Hepatic stellate cell (primary cell): ENCODE measurements around the gene TBL3.

ENCODE experiments used
- DNase-seq: peaks from one replicate; pipeline ENCODE4 v3.0.0; 2011; ENCODE audit warnings: low spot score

TBL3 gene

DNA sequence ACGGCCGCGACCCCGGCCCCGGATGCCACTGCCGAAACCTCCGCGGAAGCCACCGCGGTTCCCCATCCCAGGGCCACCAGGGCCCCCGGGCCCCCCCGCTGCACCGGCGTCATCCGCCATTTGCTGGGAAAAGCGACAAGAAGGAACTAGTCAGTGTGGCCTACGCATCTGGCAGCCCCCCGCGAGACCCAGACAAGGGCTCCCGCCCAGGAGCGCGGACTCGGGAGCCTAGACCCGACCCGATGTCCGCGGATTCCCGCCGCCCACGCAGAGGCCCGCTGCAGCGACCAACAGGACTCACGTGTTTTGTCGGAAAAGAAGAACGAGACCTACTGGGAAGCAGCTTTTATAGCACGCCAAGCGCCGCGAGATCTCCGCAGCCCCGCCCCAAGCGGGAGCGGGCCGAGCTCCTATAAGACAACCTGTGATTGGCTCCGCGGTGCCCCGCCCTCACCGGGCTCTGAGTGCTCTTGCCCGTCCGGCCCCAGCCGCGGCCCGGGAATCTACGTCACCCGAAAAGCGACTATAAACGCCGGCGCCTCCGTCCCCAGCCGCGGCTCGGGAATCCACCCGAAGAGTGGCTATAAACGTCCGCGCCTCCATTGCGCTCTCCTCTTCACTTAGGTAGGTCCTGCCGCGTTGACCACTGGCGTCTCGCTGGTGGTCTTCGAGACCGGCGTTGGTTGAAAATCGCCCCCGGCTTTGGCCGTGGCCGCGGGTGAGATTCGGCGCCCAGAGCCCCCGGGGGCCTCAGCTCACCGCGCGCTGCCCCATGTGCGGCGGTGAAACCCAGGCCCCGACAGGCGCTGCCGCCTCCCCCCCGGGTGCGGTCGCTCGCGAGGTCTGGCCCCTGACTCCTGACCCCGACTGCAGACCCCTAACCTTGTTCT lies 7.1 kb upstream of the TBL3 start, which contains the start of gene RPS2:
Gene RPS2, minus strand, starts transcription at position 321 of the 890 bp plus-strand sequence. Its CDS starts 201 bp downstream, at position 120.
- DNase-seq = peak; percentile 100

DNA sequence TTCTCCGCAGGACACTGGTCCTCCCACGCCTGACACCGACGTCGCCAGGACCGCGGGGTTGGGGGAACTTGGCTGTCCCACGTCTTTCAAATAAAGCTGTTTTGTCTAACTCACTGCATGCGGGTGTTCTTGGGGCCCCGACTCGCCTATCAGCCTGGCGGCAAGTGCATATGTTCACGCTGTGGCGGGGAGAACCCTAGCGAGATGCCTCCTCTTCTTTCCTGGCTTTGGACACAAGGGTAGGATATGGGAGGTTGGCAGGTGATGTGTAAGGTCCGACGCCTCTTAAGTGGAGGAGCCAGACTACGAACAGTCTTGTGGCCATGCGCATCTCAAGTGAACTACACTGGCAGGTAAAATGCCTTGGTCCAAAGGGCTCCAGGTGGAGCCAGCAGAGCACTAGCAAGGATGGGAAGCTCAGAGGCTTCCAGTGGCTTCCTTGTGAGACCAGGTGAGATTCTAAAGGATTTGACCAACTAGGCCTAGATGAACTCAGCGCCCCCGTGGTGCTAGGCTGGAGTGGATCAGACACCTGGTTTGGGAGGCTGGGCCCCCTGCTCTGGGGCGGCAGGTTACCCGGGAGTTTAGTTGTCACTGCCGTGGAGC lies 6.4 kb upstream of the TBL3 start:
- DNase-seq = no peak

DNA sequence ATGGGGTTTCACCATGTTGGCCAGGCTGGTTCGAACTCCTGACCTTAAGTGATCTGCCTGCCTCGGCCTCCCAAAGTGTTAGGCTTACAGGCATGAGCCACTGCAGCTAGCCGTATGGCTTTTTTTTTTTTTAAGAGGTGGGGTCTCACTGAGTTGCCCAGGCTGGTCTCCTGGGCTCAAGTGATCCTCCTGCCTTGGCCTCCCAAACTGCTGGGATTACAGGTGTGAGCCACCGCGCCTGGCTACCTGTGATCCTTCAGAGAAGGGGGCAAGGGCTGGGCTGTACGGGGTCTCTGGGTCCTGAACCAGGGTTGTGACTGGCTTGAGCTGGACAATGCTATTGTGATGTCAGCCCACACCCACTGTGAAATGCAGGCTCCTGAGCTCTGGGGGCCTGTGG lies 5.4 kb upstream of the TBL3 start, which contains the start of gene RNF151:
Gene RNF151, plus strand, starts transcription at position 397 of the 400 bp plus-strand sequence. CDS start 26 bp downstream, outside the sequence.
- DNase-seq = no peak

DNA sequence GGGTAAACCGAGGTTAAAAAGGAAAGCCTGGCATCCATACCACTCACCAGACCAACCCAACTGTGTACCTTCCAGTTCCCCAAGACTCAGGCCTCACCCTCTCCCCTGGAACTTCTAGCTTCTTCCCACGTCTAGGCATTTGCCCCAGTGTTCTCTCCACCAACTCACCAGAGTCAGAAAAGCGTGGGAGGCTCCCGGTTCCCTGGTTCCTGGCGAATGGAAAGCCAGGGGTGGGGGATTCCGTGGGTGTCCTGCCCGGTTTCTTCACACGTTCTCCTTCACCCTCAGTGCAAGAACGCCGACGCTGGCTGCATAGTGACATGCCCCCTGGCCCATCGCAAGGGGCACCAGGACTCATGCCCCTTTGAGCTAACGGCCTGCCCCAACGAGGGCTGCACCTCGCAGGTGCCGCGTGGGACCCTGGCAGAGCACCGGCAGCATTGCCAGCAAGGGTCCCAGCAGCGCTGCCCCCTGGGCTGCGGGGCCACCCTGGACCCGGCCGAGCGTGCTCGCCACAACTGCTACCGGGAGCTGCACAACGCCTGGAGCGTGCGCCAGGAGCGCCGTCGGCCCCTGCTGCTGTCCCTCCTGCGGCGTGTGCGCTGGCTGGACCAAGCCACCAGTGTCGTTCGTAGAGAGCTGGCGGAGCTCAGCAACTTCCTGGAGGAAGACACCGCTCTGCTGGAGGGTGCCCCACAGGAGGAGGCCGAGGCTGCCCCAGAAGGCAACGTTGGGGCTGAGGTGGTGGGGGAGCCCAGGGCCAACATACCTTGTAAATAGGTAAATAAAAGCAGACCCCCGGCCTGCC lies 3.5 kb upstream of the TBL3 start:
- no peak for DNase-seq

DNA sequence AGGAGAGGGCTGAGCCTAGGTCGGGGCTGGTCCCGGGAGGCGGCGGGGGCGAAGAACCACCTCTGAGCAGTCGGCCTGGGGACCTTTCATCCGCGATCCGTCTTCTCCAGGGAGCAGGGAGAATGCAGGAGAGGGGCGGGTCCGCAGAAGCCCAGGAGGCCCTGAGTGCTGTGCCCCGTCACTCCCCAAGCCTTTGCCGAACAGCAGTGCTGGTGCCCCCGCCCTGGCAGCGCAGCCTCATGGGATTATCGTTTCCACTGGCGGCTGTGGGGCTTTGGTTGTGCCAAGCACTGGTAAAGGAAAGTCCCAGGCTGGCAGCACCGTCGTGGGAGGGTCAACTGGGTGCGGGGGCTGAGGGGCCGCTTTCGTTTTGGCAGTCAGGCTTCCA lies 631 bp downstream of the TBL3 start:
- peak; percentile 58 for DNase-seq

DNA sequence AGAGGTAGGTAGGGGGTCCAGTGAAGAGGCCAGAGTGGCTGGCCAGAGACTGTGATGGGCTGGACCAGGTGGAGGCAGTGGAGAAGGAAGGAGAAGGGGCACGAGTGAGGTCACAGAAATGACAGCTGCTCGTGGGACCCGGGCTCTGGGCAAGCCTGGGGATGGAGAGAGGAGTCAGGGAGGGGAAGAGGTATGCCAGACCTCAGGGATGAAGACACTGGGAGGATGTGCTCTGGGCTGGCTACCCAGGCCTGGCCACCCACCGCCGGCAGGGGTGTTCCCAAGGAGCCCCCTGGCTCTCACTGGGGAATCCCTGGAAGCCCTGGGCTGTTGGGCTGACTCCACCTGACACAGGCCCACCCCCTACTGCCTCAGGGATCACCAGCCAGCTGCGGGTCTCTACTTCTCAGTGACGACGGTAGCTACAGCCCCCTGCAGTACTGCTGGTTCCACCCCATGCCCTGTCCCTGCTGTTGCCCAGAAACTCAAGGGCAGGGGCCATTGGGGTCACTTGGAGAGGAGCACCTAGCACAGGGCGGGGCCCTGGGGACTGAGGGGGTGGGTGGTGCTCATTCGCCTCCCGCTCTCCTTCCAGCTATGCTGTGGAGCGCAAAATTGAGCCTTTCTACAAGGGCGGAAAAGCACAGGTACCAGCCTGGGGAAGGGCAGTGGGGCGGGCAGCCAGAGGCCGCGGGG lies 1.8 kb downstream of the TBL3 start:
- no peak for DNase-seq

DNA sequence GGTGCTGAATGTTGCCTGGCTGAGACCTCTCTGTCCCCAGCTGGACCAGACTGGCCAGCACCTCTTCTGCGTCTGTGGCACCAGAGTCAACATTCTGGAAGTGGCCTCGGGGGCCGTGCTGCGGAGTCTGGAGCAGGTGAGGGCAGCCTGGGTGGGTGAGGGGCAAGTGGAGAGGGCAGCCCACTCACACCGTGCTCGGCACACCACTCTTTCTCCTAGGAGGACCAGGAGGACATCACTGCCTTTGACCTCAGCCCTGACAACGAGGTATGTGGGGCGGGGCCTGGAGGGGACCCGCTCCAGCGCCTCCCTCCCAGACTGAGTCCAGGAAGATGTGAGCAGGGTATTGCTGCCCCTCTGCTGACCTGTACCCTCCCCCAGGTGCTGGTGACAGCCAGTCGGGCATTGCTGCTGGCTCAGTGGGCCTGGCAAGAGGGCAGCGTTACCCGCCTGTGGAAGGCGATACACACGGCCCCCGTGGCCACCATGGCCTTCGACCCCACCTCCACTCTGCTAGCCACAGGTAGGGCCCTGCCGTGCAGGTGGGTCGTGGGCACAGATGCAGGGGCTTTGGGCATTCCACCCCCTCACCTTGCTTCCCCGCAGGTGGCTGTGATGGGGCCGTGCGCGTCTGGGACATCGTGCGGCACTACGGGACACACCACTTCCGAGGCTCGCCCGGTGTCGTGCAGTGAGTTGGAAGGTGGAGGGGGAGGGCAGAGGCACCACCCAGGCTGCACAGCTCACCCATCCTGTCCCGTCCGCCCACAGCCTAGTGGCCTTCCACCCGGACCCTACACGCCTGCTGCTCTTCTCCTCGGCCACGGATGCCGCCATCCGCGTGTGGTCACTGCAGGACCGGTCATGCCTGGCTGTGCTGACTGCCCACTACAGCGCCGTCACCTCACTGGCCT lies 2.6 kb downstream of the TBL3 start:
- DNase-seq = no peak

DNA sequence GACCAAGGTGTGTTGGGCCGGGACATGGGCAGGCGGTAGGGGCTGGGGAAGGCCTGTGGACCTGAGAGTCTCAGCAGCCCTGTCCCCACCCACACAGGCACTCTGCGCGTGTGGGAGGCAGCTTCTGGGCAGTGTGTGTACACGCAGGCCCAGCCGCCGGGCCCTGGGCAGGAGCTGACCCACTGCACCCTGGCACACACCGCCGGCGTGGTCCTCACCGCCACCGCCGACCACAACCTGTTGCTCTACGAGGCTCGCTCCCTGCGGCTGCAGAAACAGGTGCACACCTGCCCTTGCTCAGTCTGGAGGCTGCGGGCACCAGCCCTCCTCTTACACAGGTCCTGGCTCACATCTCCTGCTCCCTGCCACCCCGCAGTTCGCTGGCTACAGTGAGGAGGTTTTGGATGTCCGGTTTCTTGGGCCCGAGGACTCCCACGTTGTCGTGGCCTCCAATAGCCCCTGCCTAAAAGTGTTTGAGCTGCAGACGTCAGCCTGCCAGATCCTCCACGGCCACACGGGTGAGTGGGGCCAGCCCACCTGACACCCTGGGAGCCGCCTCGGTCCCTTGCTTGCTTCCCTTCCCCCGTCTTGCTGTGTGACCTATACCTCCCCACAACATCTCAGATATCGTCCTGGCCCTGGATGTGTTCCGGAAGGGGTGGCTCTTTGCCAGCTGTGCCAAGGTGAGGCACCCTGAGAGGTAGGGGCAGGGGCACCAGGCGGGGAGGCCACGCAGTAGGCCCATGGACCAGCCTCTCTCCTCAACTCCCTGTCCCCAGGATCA lies 3.8 kb downstream of the TBL3 start:
- no peak for DNase-seq

DNA sequence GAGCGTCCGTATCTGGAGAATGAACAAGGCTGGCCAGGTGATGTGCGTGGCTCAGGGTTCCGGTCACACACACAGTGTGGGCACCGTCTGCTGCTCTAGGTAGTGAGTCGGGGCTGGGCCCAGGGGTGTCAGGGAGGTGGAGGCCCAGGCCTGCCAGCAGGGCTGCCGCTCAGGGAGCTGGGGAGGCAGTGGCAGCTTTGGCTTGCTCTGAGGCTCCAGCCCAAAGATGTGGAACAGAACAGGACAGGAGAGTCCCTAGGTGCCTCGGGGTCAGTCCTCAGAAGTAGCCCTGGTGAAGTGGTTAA lies 4.3 kb downstream of the TBL3 start:
- no peak for DNase-seq

DNA sequence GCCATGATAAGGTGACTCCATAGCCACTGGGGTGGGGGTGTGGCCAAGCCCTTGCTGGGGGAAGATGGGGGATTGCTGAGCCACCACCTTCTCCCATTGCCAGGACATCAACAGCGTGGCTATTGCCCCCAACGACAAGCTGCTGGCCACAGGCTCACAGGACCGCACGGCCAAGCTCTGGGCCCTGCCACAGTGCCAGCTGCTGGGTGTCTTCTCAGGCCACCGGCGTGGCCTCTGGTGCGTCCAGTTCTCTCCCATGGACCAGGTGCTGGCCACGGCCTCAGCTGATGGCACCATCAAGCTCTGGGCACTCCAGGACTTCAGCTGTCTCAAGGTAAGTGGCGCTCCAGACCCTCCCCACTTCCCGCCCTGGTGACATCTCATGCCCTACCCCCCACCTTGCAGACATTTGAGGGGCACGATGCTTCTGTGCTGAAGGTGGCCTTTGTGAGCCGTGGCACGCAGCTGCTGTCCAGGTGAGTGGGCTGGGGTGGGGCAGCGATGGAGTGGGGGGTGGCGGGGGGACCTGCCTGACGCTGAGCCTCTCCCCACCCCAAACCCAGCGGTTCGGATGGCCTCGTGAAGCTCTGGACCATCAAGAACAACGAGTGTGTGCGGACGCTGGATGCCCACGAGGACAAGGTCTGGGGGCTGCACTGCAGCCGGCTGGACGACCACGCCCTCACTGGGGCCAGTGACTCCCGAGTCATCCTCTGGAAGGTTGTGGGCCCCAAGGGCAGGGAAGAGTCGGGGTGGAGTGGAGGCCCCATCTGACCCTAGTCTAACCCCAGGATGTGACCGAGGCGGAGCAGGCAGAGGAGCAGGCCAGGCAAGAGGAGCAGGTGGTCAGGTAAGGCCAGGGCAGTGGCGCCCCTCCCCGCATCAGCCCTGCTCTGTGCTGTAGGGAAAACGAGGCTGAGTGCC lies 5.4 kb downstream of the TBL3 start:
- no peak for DNase-seq

DNA sequence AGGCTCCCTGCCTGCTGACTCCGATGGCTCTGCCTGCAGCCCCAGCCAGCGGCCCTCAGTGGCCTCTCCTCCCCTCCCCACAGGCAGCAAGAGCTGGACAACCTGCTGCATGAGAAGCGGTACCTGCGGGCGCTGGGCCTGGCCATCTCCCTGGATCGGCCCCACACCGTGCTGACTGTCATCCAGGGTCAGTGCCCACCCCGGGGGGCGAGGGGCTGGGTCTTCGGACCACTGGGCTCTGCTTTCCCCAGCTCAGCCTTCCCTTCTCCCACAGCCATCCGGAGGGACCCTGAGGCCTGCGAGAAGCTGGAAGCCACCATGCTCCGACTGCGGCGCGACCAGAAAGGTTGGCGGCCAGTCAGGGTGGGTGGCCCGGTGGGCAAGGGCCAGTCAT lies 6.0 kb downstream of the TBL3 start:
- DNase-seq = no peak

DNA sequence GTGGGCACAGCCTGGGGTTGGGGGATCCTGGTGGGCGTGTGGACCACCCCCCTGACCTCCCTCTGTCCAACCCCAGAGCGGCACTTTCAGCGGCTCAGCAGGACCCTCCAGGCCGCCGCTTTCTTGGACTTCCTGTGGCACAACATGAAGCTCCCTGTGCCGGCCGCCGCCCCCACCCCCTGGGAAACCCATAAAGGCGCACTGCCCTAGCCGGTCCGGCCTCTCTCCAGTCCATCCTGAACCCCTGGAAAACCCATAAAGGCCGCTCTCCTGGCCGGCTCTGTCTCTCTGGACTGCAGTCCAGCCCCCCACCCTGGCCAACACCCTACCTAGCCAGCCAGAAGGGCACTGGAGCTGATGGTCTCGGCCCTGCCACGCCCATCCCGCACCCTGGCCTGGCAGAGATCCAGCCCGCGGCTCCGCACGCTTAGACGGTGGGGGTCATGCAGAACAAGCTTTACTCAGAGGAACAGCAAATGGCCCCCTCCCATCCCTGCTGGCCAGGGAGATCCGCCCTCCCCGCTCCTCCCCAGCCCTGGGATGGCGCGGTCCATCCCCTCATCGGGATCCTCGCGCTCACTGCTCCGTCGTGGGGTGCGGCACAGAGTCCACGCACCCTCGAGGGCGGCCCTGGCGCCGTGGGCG lies 6.7 kb downstream of the TBL3 start:
- DNase-seq = no peak

DNA sequence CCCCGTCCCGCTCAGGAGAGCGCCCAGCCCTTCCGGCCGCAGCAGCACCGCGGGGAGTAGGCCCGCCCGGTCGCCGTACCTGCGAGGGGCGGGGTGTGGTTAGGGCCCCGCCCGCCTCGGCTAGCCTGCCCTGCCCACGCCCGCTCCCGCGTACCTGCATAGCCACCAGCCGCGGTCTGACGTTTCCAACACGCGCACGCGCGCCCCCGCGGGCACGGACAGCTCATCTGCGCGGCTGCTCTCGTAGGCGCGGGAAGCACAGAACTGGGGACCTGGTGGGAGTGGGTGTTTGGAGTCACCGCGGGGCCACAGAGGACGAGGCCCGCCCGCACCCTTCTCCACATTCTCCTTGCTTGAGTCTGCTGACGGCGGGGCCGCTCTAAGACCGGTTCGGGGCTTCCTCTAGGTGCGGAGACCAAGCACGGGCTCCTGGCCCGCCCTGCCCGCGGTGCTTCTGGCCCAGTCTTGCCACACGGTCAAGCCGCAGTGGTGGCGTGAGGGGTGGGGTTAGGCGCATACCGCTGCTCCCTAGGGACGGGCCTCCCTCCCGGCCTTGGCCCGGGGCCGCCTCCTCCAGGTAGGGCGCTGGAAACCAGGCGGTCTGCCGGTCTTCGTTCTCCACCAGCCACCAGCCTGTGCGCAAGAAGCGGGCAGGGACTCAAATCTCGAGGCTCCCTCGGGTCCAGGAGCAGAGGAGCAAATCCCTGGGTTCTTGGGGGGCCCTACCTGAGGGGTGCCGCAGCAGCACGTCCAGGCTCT lies 7.6 kb downstream of the TBL3 start:
- no peak for DNase-seq

DNA sequence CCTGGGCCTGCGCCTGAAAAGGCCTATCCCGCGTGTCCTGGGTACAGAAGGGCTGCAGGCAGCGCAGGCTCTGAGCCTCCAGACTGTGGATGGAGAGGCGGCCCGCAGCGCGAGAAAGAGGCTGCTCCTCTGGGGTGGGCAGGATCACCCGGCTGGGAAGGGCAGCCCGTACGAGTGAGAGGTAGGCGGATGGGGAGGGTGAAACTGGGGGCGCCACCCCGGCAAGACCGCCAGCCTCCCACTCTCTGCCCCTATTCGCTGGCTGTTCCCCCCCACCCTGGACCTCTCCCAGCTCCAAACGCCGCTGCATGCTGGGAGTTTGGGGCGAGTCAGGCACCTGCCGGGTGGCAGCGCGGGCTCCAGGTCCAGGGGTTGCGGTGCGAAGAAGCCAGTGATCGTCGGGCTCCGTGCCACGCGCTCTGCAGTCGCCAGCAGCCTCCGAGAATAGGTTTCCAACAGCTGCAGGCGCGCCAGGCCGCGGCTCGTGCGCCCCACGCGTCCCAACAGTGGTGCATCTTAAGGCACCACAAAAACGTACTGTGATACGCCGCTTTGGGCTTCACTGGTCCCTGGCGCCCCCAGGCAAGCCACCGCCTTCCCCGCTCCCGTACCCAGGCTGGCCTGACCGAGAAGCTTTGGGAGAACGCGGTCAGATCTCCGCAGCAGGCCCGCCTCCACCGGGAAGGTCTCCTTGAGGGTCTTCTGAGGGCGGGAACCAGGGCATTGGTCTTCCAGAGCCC lies 8.3 kb downstream of the TBL3 start:
- no peak for DNase-seq

DNA sequence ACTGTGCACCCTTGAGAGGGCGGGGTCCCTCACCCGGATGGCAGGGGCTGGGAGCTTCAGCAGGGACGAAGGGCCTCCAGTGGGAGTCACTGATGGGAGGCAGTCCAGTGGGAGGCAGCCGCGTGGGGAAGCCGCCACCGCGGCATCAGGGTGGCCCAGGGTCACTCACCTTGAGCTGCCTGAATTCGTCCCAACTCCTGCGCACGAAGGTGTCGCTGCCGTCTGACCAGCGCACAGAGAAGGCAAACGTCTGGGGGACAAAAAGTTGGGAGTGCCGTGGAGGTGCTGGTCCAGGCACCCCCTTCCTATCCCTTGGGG lies 8.9 kb downstream of the TBL3 start:
- DNase-seq = no peak

DNA sequence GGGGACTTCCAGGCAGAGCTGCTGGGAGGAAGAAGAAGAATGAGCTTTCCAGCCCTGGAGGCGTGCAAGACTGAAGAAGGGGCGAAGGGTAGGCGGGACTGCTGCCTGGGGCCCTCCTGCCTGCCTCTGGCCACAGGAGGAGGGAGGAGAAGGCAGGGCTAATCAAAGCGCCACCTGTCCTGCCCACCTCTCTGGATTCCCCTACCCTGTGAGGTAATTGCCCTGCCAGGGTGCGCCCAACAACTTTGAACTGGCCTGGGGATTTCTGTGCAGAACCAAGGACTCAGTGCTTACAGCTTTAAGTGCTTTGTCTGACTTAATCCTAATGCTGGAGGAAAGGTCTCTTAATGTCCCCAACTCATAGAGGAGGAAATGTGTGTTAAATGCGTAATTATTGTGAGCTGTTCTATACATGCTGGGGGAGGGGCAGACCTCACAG lies 9.6 kb downstream of the TBL3 start, which contains the start of gene NOXO1:
Gene NOXO1, minus strand, starts transcription at position 72 of the 439 bp plus-strand sequence. CDS start 290 bp downstream, outside the sequence.
- no peak for DNase-seq

DNA sequence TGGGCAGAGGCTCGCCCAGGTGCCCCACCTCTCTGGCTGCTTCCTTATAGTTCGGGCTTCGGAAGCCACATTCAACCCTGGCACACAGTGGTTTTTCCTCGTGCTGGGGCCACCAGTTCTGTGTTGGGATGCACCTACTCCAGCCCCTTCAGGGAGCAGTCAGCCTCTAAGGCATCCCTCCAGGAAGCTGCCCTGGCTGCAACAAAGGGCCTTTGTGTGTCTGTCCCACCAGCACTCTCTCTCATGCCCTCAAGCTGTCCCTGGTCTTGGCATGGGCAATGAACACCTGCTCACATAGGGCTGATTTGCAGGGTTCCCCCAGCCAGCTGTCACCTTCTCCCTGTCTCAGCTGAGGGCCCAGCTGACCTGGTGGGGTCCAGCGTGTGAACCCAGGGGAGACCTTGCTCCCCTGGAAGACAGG lies 10.2 kb downstream of the TBL3 start:
- no peak for DNase-seq
